ENCODE measurements around the gene SLX4IP.
"Not testable (repeated sequence)": the region's sequence is repeated elsewhere in the genome, so short reads cannot be mapped to it uniquely, and the experiment has no call there.

SLX4IP gene

DNA sequence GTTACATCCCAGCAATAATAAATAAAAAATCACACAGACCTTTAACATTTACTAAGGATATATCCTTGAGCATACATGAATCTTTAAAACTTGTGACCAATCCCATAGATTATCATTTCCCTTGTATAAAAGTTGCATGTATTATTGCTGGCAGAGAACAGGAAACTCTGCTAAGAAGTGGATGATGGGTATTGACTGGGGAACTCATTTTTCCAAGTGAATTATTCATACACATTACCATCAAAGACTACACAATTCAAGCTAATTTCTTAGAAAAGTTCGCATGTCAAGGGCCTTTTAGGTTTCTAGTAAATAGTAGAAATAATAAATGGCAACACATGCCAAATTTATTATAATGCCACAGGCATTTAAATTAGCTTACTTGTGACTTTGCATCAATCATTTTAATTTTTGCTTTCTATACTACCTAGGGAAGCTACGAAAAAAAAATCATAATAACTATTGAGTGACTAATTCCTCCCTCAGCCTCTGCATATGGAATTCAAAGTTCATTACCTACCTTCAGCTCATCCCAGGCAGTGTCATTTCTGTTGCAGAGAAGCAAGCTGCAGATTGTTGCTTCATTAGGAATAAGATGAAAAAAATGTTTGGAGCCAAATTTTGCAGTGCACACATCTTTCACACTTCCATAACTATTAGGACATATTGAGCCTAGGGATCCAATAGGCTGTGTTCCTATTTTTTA lies 26.8 kb upstream of the SLX4IP start:
- Histone ChIP-seq H3K9ac (ENCODE audit: low read depth, low read length) (no peak overlapping the region), H3K27me3 (ENCODE audit: control insufficient read depth, insufficient read depth, low read length) (no peaks in the 10 kb centered on the region), H3K4me1 (ENCODE audit: control insufficient read depth, insufficient read depth, low read length) (no peaks in the 10 kb centered on the region), H3K36me3 (ENCODE audit: control insufficient read depth, insufficient read depth, low read length) (peaks cover 38% of the 10 kb centered on the region), H3K4me3 (ENCODE audit: low read depth, low read length) (no peak overlapping the region), H3K9me3 (ENCODE audit: control insufficient read depth, insufficient read depth, low read length) (no peaks in the 10 kb centered on the region), H3K27ac (ENCODE audit: low read depth, low read length) (no peak overlapping the region)

- no peak overlapping the region for H3K27ac ChIP-seq (ENCODE audit: low read depth, low read length)
- H3K36me3 ChIP-seq (ENCODE audit: control insufficient read depth, insufficient read depth, low read length), result peaks cover 38% of the 10 kb centered on the region
- no peaks in the 10 kb centered on the region for H3K9me3 ChIP-seq (ENCODE audit: control insufficient read depth, insufficient read depth, low read length)
- H3K9ac ChIP-seq (ENCODE audit: low read depth, low read length), result no peak overlapping the region
- H3K27me3 ChIP-seq (ENCODE audit: control insufficient read depth, insufficient read depth, low read length), result no peaks in the 10 kb centered on the region
- peaks cover 12% of the 10 kb centered on the region for H3K4me1 ChIP-seq (ENCODE audit: control insufficient read depth, insufficient read depth, low read length)
- no peak overlapping the region for H3K4me3 ChIP-seq (ENCODE audit: low read depth, low read length)
Observed at GRCh38 chr20:10411673-10412072, 23.4 kb upstream of the SLX4IP start.

DNA sequence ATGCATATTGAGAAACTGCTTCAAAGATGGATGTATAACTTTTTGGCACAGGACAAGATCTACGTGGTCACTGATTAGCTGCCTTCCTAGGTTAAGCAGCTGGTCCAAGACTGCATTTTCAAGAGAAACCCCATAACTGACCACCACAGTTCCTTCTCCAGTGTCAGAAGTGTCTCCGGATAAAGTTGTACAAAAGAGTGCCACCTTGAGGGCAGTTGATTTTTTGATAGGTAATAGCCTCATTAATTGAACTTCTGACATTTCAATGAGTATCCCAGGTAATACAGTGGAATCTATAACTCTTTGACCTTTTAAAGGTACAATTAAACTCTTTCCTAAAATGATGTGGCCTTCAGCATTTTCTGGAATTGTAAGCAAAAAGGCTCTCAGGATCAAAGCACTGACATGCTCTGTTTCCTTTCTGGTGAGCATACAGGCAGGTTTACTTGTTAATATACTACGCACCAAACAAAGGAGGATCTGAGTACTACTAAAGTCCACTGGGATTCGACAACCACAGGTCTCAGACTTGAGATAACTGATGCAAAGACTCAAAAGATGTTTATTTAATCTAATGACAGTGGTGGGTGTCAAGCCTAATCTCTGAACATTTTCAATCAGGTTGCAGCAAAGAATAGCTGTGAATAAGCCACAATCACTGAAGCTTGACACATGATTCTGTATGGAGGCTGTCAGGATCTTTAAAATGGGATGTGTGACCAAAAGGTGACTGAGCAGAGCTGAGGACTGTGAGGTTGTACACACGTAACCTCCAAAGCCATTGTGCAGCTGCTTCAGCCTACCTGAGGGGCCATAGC lies 22.3 kb upstream of the SLX4IP start:
- Histone ChIP-seq H3K36me3 (ENCODE audit: control insufficient read depth, insufficient read depth, low read length) (peaks cover 32% of the 10 kb centered on the region), H3K27ac (ENCODE audit: low read depth, low read length) (no peak overlapping the region), H3K9me3 (ENCODE audit: control insufficient read depth, insufficient read depth, low read length) (no peaks in the 10 kb centered on the region), H3K4me3 (ENCODE audit: low read depth, low read length) (no peak overlapping the region), H3K27me3 (ENCODE audit: control insufficient read depth, insufficient read depth, low read length) (no peaks in the 10 kb centered on the region), H3K4me1 (ENCODE audit: control insufficient read depth, insufficient read depth, low read length) (peaks cover 12% of the 10 kb centered on the region), H3K9ac (ENCODE audit: low read depth, low read length) (no peak overlapping the region)

- H3K4me3 ChIP-seq (ENCODE audit: low read depth, low read length), result no peak overlapping the region
- peaks cover 12% of the 10 kb centered on the region for H3K4me1 ChIP-seq (ENCODE audit: control insufficient read depth, insufficient read depth, low read length)
- H3K27ac ChIP-seq (ENCODE audit: low read depth, low read length), result peak overlapping the region; percentile 30
- peaks cover 47% of the 10 kb centered on the region for H3K36me3 ChIP-seq (ENCODE audit: control insufficient read depth, insufficient read depth, low read length)
- H3K27me3 ChIP-seq (ENCODE audit: control insufficient read depth, insufficient read depth, low read length), result no peaks in the 10 kb centered on the region
- H3K9me3 ChIP-seq (ENCODE audit: control insufficient read depth, insufficient read depth, low read length), result no peaks in the 10 kb centered on the region
- no peak overlapping the region for H3K9ac ChIP-seq (ENCODE audit: low read depth, low read length)
Observed at GRCh38 chr20:10415013-10415650, 20.0 kb upstream of the SLX4IP start.

DNA sequence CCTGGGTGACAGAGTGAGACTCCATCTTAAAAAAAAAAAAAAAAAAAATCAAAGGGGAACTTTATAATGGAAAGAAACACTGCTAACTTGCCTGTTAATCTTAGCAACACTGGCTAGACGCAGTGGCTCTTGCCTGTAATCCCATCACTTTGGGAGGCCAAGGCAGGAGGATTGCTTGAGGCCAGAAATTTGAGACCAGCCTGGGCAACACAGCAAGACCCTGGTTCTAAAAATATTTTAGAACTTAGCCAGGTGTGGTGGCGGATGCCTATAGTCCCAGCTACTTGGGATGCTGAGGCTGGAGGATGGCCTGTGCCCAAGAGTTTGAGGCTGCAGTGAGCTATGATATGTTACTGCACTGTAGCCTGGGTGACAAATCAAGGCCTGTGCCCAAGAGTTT lies 17.9 kb upstream of the SLX4IP start:
- not testable (repeated sequence) for H3K9me3 ChIP-seq (ENCODE audit: control insufficient read depth, insufficient read depth, low read length); H3K4me3 ChIP-seq (ENCODE audit: low read depth, low read length); H3K9ac ChIP-seq (ENCODE audit: low read depth, low read length); H3K27ac ChIP-seq (ENCODE audit: low read depth, low read length); H3K27me3 ChIP-seq (ENCODE audit: control insufficient read depth, insufficient read depth, low read length)
- peaks cover 12% of the 10 kb centered on the region for H3K4me1 ChIP-seq (ENCODE audit: control insufficient read depth, insufficient read depth, low read length)
- H3K36me3 ChIP-seq (ENCODE audit: control insufficient read depth, insufficient read depth, low read length), result peaks cover 44% of the 10 kb centered on the region

GRCh38 chr20:10419550-10420133 lies 15.5 kb upstream of the SLX4IP start:
- Histone ChIP-seq H3K27me3 (ENCODE audit: control insufficient read depth, insufficient read depth, low read length) (no peaks in the 10 kb centered on the region), H3K4me1 (ENCODE audit: control insufficient read depth, insufficient read depth, low read length) (peaks cover 12% of the 10 kb centered on the region), H3K36me3 (ENCODE audit: control insufficient read depth, insufficient read depth, low read length) (peaks cover 29% of the 10 kb centered on the region), H3K9me3 (ENCODE audit: control insufficient read depth, insufficient read depth, low read length) (no peaks in the 10 kb centered on the region), H3K4me3 (ENCODE audit: low read depth, low read length) (no peak overlapping the region), H3K27ac (ENCODE audit: low read depth, low read length) (no peak overlapping the region), H3K9ac (ENCODE audit: low read depth, low read length) (no peak overlapping the region)

DNA sequence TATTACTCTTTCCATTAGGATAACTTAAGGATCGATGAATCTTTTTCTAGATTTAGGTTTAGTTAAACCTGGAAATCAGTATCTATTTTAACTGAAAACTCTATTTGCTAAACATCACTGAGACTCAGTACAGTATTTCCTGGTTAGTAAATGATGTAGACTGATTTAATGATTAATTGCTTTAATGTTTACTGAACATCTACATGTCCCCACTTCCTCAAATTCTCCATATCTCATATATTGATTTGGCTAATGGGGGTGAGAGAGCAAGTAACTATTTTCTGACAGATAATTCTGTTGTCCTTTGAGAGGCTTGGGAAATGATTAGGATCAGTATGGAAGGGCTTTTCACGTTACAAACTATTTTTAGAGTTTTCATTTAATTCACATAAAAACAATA lies 11.4 kb upstream of the SLX4IP start:
- no peaks in the 10 kb centered on the region for H3K4me1 ChIP-seq (ENCODE audit: control insufficient read depth, insufficient read depth, low read length)
- H3K27ac ChIP-seq (ENCODE audit: low read depth, low read length), result no peak overlapping the region
- no peaks in the 10 kb centered on the region for H3K9me3 ChIP-seq (ENCODE audit: control insufficient read depth, insufficient read depth, low read length)
- H3K36me3 ChIP-seq (ENCODE audit: control insufficient read depth, insufficient read depth, low read length), result peaks cover 26% of the 10 kb centered on the region
- no peak overlapping the region for H3K9ac ChIP-seq (ENCODE audit: low read depth, low read length)
- no peak overlapping the region for H3K4me3 ChIP-seq (ENCODE audit: low read depth, low read length)
- H3K27me3 ChIP-seq (ENCODE audit: control insufficient read depth, insufficient read depth, low read length), result no peaks in the 10 kb centered on the region

GRCh38 chr20:10427060-10427692 lies 7.9 kb upstream of the SLX4IP start:
- Histone ChIP-seq H3K27me3 (ENCODE audit: control insufficient read depth, insufficient read depth, low read length) (no peaks in the 10 kb centered on the region), H3K4me3 (ENCODE audit: low read depth, low read length) (no peak overlapping the region), H3K27ac (ENCODE audit: low read depth, low read length) (no peak overlapping the region), H3K9me3 (ENCODE audit: control insufficient read depth, insufficient read depth, low read length) (no peaks in the 10 kb centered on the region), H3K9ac (ENCODE audit: low read depth, low read length) (no peak overlapping the region), H3K36me3 (ENCODE audit: control insufficient read depth, insufficient read depth, low read length) (0 out of 2 replicates have a peak, but pooled peaks cover 11% of the 10 kb centered on the region), H3K4me1 (ENCODE audit: control insufficient read depth, insufficient read depth, low read length) (peaks cover 15% of the 10 kb centered on the region)

DNA sequence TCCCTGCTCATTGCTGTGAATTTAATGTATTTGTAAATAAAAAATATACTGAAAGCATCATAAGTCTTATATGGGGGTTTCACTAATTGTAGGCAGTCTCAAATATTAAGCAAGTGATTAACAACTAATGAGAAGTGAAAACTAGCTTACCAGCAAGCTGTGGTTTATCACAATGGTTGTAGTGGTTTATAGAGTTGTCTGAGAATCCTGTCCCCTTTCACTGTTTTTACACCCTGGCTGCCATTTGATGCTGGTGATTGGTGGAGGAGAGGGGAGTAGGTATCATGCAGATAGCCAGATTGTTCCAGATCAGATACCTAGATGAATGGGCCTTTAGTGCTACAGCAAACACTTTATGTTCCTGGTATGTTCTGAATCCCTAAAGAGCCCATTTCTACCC lies 7.1 kb upstream of the SLX4IP start:
- H3K27ac ChIP-seq (ENCODE audit: low read depth, low read length), result no peak overlapping the region
- no peak overlapping the region for H3K9ac ChIP-seq (ENCODE audit: low read depth, low read length)
- H3K36me3 ChIP-seq (ENCODE audit: control insufficient read depth, insufficient read depth, low read length), result 0 out of 2 replicates have a peak, but pooled peaks cover 11% of the 10 kb centered on the region
- no peaks in the 10 kb centered on the region for H3K27me3 ChIP-seq (ENCODE audit: control insufficient read depth, insufficient read depth, low read length)
- H3K4me1 ChIP-seq (ENCODE audit: control insufficient read depth, insufficient read depth, low read length), result peaks cover 15% of the 10 kb centered on the region
- no peak overlapping the region for H3K4me3 ChIP-seq (ENCODE audit: low read depth, low read length)
- no peaks in the 10 kb centered on the region for H3K9me3 ChIP-seq (ENCODE audit: control insufficient read depth, insufficient read depth, low read length)

DNA sequence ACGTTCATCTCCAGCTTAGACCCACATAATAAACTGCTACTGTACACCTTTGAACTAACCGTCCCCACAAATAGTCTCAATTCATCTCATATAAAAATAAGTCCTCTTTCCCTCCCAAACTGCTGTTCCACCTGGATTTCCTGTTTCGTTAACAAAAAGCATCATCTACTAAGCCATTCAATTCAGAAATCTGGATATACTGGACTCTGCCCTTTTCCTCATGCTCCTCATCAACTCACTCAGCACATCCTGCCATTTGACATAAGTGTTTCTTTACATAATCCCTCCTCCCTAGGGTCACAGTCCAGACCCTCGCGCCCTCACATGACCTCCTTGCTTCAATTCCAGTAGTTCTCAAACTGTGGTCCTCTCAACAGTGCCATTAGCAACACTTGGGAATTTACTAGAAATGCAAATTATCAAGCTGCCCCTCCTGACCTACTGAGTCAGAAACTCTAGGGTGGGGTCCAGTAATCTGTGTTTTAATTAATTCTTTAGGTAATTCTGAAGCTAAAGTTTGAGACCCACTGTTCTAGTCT lies 5.6 kb upstream of the SLX4IP start:
- Histone ChIP-seq H3K9me3 (ENCODE audit: control insufficient read depth, insufficient read depth, low read length) (no peaks in the 10 kb centered on the region), H3K4me3 (ENCODE audit: low read depth, low read length) (no peak overlapping the region), H3K36me3 (ENCODE audit: control insufficient read depth, insufficient read depth, low read length) (0 out of 2 replicates have a peak, but pooled peaks cover 11% of the 10 kb centered on the region), H3K27ac (ENCODE audit: low read depth, low read length) (no peak overlapping the region), H3K27me3 (ENCODE audit: control insufficient read depth, insufficient read depth, low read length) (no peaks in the 10 kb centered on the region), H3K4me1 (ENCODE audit: control insufficient read depth, insufficient read depth, low read length) (peaks cover 15% of the 10 kb centered on the region), H3K9ac (ENCODE audit: low read depth, low read length) (no peak overlapping the region)
